GM18508 (cell line): Measurements from ENCODE around the gene RTKN2.
A peak's percentile ranks its signal among the peaks of the same experiment; 100 is the strongest.
"Not testable (repeated sequence)": the region's sequence is repeated elsewhere in the genome, so short reads cannot be mapped to it uniquely, and the experiment has no call there.

Experiments used
- ATAC-seq: cut with Tn5 transposase; IDR thresholded peaks from one replicate; pipeline ENCODE4 v1.9.1; 2021; ENCODE audit warnings: moderate number of reproducible peaks; ENCODE audit not compliant: insufficient read depth, unreplicated experiment

RTKN2 gene

GRCh38 chr10:62261666-62262065 lies 7.0 kb downstream of the RTKN2 start:
- no peak for ATAC-seq

DNA sequence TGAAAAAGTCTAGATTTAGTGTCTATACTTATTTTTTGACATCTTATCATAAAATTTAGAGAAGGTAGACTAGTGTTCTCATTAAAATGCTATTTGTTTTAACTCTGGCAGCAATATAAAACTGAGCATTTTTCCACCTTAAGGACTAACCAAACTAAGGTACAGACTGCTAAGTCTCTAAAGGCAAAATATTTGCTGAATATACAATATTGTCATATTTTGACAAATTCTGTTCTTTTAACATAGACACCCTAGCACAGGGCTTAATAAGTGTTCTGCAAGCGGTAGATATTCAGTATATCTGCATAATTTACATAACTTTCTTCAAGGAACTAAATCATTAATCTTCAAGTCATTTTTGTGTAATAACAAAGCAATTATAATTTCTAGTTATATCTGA lies 8.6 kb downstream of the RTKN2 start:
- ATAC-seq: no peak

DNA sequence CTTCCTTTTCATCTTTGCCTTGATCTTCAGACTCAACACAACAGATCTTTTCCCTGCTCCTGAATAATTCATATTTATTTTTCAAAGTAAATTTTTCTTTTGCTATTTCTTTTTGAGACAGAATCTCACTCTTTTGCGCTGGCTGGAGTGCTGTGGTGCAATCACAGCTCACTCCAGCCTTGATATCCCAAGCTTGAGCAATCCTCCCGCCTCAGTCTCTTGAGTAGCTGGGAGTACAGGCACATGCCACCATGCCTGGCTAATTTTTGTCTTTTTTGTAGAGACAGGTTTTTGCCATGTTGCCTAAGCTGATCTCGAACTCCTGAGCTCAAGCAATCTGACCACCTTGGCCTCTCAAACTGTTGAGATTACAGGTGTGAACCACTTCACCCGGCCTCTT lies 9.2 kb downstream of the RTKN2 start:
- ATAC-seq: no peak

- no peak for ATAC-seq
Observed at GRCh38 chr10:62258926-62259325, 9.7 kb downstream of the RTKN2 start.

DNA sequence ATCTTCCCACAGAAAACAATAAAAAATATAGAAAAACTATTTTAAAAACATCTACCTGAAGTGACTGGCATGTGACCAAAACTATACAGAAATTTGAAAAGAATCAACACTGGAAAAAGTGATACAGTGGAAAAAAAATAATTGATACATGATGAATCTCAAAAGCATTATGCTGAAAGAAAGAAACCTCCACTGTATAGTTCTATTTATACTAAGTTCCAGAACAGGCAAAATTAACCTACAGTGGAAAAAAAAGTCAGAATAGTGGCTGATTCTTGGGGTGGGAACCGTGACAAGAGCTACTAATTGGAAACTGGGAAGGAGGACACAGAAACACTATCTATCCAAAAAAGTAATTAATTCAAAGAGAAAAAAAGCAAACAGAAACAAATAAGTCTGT lies 14.9 kb downstream of the RTKN2 start:
- ATAC-seq: no peak

- ATAC-seq: no peak
Observed at GRCh38 chr10:62252051-62252450, 16.6 kb downstream of the RTKN2 start.

GRCh38 chr10:62250594-62251198 lies 17.9 kb downstream of the RTKN2 start:
- no peak for ATAC-seq

GRCh38 chr10:62249957-62250356 lies 18.7 kb downstream of the RTKN2 start:
- ATAC-seq: no peak

DNA sequence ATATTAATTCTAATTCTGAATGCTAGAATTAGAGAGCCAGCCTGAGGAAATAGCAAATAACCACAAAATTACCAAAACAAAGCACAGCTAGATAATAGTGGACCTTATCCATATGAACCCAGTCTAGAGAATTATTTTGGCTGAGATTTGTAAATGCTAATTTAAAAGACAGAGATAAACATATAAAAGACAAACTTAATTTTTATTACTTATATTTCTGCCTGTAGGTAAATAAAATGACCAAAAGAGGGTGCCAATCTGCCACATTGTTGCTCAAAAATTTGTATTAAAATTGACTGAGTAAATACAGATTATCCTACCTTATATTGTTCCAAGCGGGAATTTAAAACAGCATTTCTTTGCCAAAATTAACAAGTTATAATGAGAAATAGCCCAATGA lies 20.2 kb downstream of the RTKN2 start:
- ATAC-seq: no peak

- ATAC-seq: no peak
Observed at GRCh38 chr10:62244785-62245467, 23.7 kb downstream of the RTKN2 start.

- no peak for ATAC-seq
Observed at GRCh38 chr10:62244088-62244487, 24.6 kb downstream of the RTKN2 start.

DNA sequence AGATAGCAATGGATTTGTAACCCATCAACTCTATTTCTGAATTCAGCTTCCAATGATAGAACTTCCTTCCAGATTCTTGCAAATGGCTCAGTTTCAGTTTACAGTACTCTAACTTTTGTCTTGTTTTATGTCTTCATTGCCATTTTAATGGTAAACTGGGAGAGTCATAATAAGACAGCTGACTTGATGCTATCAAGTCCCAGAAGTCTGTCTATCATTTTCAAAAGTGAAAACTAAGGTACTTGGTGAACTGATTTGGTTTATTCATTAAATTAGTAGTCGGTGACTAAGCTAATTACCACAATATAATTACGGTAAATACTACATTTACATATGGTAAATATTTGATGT lies 25.0 kb downstream of the RTKN2 start:
- peak; percentile 25 for ATAC-seq

- peak; percentile 86 for ATAC-seq
Observed at GRCh38 chr10:62242965-62243646, 25.5 kb downstream of the RTKN2 start.

DNA sequence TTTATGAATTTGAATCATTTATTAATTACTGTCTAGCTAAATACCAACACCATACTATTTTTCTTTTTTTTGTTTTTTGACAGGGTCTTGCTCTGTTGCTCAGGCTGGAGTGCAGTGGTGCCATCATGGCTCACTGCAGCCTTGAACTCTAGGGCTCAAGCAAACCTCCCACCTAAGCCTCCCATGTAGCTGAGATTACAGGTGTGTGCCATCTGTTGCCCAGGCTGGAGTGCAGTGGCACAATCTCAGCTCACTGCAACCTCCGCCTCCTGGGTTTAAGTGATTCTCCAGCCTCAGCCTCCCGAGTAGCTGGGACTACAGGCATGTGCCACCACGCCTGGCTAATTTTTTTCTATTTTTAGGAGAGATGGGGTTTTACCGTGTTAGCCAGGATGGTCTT lies 27.1 kb downstream of the RTKN2 start:
- not testable (repeated sequence) for ATAC-seq

GRCh38 chr10:62239994-62240393 lies 28.6 kb downstream of the RTKN2 start:
- no peak for ATAC-seq

- no peak for ATAC-seq
Observed at GRCh38 chr10:62238880-62239279, 29.8 kb downstream of the RTKN2 start.

- no peak for ATAC-seq
Observed at GRCh38 chr10:62237966-62238365, 30.7 kb downstream of the RTKN2 start.

GRCh38 chr10:62237506-62237905 lies 31.1 kb downstream of the RTKN2 start:
- ATAC-seq: no peak

GRCh38 chr10:62234077-62234605 lies 34.5 kb downstream of the RTKN2 start:
- ATAC-seq: no peak

- no peak for ATAC-seq
Observed at GRCh38 chr10:62233356-62234076, 35.1 kb downstream of the RTKN2 start.

- no peak for ATAC-seq
Observed at GRCh38 chr10:62231805-62232204, 36.8 kb downstream of the RTKN2 start.
